HepG2 (cell line): ENCODE measurements around the gene ZNF620. TPM values are rescaled to one million over a fixed set of nuclear protein-coding genes. Genes with fewer than 3 reads are reported as not detected.
A peak's percentile ranks its signal among the peaks of the same experiment; 100 is the strongest.

Experiments used
- BCL6 ChIP-seq: IDR thresholded peaks from 2 replicates; pipeline ENCODE4 v1.6.1; 2016; ENCODE audit warnings: missing genetic modification reagents, missing compliant biosample characterization
- HOXA3 ChIP-seq: sonication (generic); formaldehyde crosslinking; IDR thresholded peaks from 2 replicates; pipeline ENCODE4 v1.5.0; 2020; ENCODE audit warnings: missing genetic modification reagents
- LCORL ChIP-seq, 2 experiments: fragments of 450-650 bp in 1 of 2; sonication (generic) in 1 of 2; formaldehyde crosslinking in 1 of 2; IDR thresholded peaks; 2 replicates each; pipeline versions ENCODE4 v1.5.0 to v1.6.1; 2017 to 2020; ENCODE audit warnings: antibody characterized with exemption in 1 of 2, missing genetic modification reagents in 1 of 2
- MED1 ChIP-seq: sonication (generic); formaldehyde crosslinking; IDR thresholded peaks from 2 replicates; pipeline ENCODE4 v1.4.0; 2020; ENCODE audit warnings: missing genetic modification reagents
- NAIF1 ChIP-seq: sonication (generic); formaldehyde crosslinking; IDR thresholded peaks from 2 replicates; pipeline ENCODE4 v1.5.0; 2020; ENCODE audit warnings: mild to moderate bottlenecking, missing genetic modification reagents, borderline replicate concordance
- POLR2AphosphoS5 ChIP-seq: IDR thresholded peaks from 2 replicates; pipeline ENCODE4 v1.6.1; 2012; ENCODE audit warnings: low read depth, low read length
- SPEN ChIP-seq: sonication (generic); formaldehyde crosslinking; IDR thresholded peaks from 2 replicates; pipeline ENCODE4 v1.5.1; 2020; ENCODE audit warnings: low read depth, mild to moderate bottlenecking, missing genetic modification reagents
- ZNF468 ChIP-seq: sonication (generic); formaldehyde crosslinking; IDR thresholded peaks from 2 replicates; pipeline ENCODE4 v1.8.0; 2022; ENCODE audit warnings: mild to moderate bottlenecking, moderate library complexity, missing genetic modification reagents
- ZNF543 ChIP-seq: sonication (generic); formaldehyde crosslinking; IDR thresholded peaks from 2 replicates; pipeline ENCODE4 v1.4.0; 2020; ENCODE audit warnings: mild to moderate bottlenecking, missing genetic modification reagents
- ZNF772 ChIP-seq: sonication (generic); formaldehyde crosslinking; IDR thresholded peaks from 2 replicates; pipeline ENCODE4 v1.5.0; 2020; ENCODE audit warnings: mild to moderate bottlenecking, missing genetic modification reagents
- polyA plus RNA-seq, 8 experiments: library from polyadenylated mRNA; depleted of rRNA in 3 of 8; stranded (reverse) in 7 of 8; unstranded in 1 of 8; fragments of >200 nt; fragmentation: Illumina TruSeq in 4 of 8; extraction: Trizol in 4 of 8; gene quantifications; 2 replicates each; pipeline versions ENCODE4 v1.2.1 to v1.2.3, GENCODE V29; 2011 to 2016; ENCODE audit warnings: low read depth in 4 of 8, missing spikeins in 1 of 8, mixed read lengths in 1 of 8; ENCODE audit not compliant: insufficient read depth in 1 of 8
- total RNA-seq, 5 experiments: library from RNA; depleted of rRNA; stranded (reverse); fragments of >200 nt; fragmentation: Illumina TruSeq; extraction: Trizol; gene quantifications; 2 replicates each; pipeline ENCODE4 v1.2.3, GENCODE V29; 2016; ENCODE audit warnings: low read depth in 1 of 5
- TF ChIP-seq, protein P1 (sequence below): sonication (generic); formaldehyde crosslinking; IDR thresholded peaks from 2 replicates; pipeline ENCODE4 v1.5.0; 2020; ENCODE audit warnings: mild to moderate bottlenecking, missing genetic modification reagents, borderline replicate concordance
- TF ChIP-seq, protein P2 (sequence below): sonication (generic); formaldehyde crosslinking; IDR thresholded peaks from 2 replicates; pipeline ENCODE4 v1.8.1; 2023; ENCODE audit warnings: mild to moderate bottlenecking, missing genetic modification reagents

Gene ZNF620
- total and polyA plus RNA-seq, 2 of the 13 experiments (the other 11 are each of a cell fraction or from before 2014, with no cell fraction given): 2.3 to 12.2 TPM

DNA sequence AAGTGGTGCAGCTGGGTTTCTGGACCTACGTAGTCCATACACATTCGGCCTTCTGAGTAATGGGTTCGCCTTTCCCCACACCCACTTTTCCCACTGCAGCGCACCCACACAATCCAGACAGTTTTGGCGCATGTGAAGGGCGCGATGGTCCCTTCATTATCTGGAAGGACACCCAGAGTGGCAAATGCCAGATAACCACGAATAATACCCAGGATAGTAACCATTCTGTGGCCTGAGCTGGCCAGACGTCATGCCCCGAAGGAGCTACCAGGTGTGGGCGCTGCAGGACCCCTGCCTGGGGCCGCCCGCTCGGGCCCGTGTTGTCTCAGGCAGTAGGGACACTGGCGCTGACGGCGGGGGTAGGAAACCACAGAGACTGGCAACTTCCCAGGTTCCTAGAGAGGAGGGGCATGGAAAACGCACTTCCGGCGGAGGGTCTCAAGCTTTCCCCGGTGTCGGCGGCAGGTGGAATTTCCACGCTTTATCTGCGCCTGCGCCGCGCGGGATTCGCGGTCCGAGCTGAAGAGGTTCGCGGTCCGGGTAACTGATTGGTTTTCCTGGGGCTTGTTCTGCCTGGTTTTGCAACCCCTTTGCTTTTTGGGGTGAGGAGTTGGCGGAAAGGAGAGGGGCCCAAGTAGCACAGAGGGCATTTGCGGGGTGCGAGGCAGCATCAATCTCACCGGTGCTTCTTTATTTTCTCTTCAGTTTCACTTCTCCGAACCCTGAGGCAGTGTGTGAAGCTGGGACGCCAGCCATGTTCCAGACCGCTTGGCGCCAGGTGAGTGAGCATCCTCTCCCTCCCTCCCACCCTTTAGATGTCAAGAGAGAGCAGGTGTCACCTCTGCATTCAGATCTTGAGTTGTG is at the start of gene ZNF620 (continued):
- TF ChIP-seq HOXA3 (CRISPR knock-in tag) (peak; percentile 81), ZNF543 (CRISPR knock-in tag) (peak; percentile 48), ZNF772 (CRISPR knock-in tag) (peak; percentile 65; the same call in 1 of the 2 replicates), ZNF468 (CRISPR knock-in tag) (no peak), NAIF1 (0 out of 2 replicates have a peak, but pooled peaks have one; percentile 64), LCORL (IDR thresholded peaks at IDR 0.05) (no peak), LCORL (CRISPR knock-in tag; IDR thresholded peaks at IDR 0.05) (peak; percentile 37; the same call in 1 of the 2 replicates), MED1 (CRISPR knock-in tag) (peak; percentile 13; the same call in 1 of the 2 replicates), POLR2AphosphoS5 (peak; percentile 79), SPEN (peak; percentile 97), BCL6 (CRISPR knock-in tag) (peak; percentile 28)
- TF ChIP-seq, protein P1, sequence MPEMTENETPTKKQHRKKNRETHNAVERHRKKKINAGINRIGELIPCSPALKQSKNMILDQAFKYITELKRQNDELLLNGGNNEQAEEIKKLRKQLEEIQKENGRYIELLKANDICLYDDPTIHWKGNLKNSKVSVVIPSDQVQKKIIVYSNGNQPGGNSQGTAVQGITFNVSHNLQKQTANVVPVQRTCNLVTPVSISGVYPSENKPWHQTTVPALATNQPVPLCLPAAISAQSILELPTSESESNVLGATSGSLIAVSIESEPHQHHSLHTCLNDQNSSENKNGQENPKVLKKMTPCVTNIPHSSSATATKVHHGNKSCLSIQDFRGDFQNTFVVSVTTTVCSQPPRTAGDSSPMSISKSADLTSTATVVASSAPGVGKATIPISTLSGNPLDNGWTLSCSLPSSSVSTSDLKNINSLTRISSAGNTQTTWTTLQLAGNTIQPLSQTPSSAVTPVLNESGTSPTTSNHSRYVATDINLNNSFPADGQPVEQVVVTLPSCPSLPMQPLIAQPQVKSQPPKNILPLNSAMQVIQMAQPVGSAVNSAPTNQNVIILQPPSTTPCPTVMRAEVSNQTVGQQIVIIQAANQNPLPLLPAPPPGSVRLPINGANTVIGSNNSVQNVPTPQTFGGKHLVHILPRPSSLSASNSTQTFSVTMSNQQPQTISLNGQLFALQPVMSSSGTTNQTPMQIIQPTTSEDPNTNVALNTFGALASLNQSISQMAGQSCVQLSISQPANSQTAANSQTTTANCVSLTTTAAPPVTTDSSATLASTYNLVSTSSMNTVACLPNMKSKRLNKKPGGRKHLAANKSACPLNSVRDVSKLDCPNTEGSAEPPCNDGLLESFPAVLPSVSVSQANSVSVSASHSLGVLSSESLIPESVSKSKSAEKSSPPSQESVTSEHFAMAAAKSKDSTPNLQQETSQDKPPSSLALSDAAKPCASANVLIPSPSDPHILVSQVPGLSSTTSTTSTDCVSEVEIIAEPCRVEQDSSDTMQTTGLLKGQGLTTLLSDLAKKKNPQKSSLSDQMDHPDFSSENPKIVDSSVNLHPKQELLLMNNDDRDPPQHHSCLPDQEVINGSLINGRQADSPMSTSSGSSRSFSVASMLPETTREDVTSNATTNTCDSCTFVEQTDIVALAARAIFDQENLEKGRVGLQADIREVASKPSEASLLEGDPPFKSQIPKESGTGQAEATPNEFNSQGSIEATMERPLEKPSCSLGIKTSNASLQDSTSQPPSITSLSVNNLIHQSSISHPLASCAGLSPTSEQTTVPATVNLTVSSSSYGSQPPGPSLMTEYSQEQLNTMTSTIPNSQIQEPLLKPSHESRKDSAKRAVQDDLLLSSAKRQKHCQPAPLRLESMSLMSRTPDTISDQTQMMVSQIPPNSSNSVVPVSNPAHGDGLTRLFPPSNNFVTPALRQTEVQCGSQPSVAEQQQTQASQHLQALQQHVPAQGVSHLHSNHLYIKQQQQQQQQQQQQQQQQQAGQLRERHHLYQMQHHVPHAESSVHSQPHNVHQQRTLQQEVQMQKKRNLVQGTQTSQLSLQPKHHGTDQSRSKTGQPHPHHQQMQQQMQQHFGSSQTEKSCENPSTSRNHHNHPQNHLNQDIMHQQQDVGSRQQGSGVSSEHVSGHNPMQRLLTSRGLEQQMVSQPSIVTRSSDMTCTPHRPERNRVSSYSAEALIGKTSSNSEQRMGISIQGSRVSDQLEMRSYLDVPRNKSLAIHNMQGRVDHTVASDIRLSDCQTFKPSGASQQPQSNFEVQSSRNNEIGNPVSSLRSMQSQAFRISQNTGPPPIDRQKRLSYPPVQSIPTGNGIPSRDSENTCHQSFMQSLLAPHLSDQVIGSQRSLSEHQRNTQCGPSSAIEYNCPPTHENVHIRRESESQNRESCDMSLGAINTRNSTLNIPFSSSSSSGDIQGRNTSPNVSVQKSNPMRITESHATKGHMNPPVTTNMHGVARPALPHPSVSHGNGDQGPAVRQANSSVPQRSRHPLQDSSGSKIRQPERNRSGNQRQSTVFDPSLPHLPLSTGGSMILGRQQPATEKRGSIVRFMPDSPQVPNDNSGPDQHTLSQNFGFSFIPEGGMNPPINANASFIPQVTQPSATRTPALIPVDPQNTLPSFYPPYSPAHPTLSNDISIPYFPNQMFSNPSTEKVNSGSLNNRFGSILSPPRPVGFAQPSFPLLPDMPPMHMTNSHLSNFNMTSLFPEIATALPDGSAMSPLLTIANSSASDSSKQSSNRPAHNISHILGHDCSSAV (CRISPR knock-in tag): 0 out of 2 replicates have a peak, but pooled peaks have one; percentile 57
- TF ChIP-seq, protein P2, sequence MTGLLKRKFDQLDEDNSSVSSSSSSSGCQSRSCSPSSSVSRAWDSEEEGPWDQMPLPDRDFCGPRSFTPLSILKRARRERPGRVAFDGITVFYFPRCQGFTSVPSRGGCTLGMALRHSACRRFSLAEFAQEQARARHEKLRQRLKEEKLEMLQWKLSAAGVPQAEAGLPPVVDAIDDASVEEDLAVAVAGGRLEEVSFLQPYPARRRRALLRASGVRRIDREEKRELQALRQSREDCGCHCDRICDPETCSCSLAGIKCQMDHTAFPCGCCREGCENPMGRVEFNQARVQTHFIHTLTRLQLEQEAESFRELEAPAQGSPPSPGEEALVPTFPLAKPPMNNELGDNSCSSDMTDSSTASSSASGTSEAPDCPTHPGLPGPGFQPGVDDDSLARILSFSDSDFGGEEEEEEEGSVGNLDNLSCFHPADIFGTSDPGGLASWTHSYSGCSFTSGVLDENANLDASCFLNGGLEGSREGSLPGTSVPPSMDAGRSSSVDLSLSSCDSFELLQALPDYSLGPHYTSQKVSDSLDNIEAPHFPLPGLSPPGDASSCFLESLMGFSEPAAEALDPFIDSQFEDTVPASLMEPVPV (CRISPR knock-in tag): peak; percentile 30; the same call in 1 of the 2 replicates
